Measurements from ENCODE around the gene GNAI3.

Gene GNAI3

DNA sequence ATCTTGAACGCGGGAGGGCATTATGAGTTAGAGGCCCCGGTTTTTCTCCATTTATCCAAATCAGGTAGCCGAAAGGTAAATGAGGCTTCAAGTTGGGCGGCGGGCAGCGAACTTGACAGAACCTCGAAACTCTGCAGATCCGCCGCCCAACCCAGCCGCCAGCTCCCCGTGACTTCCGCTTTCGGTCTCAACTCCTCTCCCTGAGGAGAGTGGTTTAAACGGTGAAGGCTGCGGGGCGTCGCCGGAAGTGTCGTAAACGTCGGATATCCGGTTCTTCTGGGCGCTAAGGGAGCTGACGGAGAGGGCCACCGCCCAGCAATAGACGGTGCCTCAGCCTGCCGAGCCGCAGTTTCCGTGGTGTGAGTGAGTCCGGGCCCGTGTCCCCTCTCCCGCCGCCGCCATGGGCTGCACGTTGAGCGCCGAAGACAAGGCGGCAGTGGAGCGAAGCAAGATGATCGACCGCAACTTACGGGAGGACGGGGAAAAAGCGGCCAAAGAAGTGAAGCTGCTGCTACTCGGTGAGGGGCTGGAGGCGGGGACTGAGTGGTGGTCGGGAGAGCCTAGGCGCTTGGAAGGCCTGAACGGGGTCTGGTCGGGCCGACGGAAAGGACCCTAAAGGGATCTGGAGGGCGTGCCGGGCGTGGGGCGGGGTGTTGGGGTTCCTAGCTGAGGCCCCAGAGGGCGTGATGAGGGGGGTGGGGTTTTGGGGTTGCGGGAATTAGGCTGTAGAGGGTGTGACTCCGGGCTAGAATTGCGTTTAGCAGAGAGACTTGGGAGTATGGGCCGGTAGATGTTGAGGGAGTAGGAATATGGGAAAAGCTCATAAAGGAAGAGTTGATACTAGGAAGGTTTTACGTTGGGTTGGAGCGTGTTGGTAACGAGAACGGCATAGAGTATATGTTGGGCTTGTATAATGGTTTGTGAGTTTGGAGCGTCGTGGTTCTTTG, at the start of gene GNAI3:
TSS of gene GNAI3 (plus strand) at position 295 of the 947 bp plus-strand sequence. CDS start at position 401, 106 bp downstream.
- peak; percentile 96 for DNase-seq (ENCODE audit: low spot score)

DNA sequence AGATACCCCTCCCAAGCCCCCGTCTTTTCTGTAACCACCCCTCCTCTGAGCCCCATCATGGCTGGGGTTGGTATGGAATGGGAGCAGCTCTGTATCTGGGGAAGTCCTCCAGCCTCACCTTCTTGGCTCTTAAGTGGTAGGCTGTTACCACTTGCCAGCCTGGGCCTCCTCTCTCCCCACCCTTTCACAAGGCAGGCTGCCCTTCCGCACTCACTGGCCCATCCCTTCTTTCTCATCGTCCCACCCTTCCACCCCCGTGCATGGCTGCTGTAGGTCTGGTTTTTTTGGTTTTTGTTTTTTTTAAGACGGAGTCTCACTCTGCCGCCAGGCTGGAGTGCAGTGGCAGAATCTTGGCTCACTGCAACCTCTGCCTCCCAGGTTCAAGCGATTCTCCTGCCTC, 49.3 kb upstream of the GNAI3 start:
- DNase-seq (ENCODE audit: low spot score) = no peak

DNA sequence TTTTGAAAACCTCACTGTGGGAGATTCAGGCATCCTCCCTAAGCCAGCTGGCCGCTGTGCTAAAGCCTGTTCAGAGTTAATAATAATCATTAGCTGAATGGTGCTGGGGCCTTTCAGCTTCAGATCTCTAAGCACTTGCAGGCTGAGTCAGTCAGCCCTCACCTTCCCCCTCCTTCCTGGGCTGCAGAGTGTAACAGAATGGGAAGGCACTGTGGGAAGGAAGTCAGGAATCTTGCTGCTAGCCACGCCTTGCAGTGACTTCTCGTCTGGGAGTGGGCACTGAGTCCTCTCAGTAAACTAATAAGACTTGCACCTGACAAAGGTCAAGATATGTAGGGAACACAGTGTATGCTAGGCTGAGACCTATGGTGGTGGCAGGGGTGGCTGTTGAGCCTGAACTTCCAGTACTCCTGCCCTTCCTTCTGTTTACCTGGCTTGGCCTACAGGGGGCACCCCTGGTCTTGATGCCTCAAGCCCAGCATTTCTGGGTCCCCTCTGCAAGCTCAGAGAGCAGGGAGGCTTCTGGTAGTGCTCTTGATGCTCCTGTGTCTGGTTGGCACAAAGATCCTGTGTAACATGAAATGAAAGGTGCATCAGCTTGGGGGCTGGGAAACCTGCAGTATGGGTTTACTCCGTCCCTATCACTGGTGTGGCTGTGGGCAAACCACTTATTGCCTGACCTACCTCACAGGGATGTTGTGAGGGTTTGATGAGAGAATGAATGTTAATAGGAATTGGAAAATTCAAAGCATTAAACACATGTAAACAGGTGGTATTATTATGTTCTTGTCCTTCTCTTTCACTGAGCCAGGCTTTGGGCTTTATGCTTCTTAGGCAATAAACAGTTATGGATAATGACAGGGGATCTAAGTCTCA, 48.5 kb upstream of the GNAI3 start:
- peak; percentile 34 for DNase-seq (ENCODE audit: low spot score)

DNA sequence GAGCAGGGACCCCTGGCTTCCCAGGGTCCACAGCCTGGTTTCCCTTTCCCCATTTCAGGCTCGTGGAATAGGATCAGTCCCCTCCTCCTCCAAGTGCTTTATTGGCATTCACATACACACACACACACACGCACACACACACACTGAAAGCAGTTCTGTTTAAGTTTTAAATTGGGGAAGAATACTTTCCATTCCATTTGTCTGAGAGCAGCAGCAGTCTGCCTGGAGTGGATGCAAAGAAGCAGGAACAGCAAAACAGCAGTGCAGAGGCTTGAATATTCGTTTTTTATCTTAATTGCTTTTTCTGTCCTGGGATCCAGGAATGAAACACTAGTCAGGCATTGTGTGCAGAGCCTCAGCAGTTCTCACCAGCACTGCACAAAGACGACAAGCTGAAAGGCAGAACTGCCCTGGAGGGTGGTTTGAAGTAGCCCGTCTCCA, 47.5 kb upstream of the GNAI3 start:
- DNase-seq (ENCODE audit: low spot score) = no peak

DNA sequence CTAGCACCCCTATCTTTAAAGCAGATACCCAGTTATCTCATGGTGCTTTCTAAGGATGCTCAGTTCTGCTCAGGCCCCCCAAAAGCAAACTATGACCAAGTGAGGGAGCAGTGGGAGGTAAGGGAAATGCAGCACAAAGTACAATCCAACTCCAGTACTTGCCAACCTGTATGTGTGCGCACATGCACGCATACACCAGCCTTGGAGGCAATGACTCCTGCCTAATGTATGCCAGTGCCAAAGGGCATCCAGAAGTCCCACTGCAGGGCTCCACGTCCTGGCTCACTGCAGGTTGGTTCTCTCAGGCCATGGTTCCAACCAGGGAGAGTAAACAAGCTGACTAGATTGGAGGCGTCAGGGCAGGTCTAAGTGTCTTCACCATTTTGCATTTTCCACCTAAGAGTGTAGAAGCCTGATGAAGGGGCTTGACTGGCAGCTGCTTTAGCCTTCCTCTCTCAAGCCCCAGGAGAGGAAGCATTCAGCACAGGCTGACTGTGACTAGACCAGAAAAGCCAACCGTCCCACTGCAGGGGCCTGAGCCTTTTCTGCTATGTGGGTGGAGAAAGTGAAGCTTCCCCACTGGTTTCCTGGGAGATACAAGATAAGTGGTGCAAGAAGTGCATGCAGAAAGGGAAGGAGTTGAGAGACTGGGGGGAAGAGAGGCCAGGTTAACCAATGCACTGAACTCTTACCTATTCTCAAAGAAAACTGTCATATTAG, 46.6 kb upstream of the GNAI3 start:
- DNase-seq (ENCODE audit: low spot score) = no peak

DNA sequence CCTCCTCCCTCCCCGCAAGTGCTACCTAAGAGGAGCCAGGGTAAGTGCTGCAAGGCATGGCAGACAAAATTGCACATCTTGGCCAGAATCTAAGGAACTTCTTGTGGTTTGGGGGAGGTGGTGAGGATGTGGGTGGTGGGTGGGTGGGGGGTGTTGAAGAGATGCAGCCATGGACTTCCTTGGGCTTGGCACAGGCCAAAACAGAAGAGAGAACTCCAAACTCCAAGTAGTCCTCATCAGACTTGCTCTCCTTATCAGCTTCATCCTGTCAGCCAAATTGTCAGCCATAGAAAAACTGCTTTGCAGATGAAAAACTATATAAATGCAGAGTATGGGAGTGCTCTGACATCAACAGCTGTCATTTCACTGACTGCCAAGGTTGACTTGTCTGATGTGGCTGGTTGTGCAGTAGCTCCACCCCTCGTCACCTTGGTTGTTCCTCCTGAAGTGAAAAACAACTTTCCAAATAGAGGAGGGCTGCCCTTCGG, 46.0 kb upstream of the GNAI3 start:
- DNase-seq (ENCODE audit: low spot score) = no peak

DNA sequence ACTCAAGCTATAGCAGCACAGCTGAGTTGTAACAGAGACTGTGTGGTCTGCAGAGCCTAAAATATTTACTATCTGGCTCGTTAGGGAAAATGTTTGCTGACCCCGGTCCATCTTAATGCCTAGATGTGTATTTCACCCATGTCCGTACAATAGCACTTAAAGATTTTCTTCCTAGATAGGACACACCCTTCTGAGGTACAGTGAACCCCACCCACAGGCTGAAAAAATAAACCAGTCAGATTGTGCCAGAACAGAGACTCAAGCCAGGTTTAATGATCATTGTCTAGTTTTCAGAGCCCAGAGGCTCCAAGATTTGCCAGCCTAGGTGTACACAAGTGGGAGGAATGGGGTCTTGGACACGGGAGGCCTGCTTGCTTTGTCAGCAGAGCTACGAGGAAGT, 44.5 kb upstream of the GNAI3 start:
- DNase-seq (ENCODE audit: low spot score) = no peak

DNA sequence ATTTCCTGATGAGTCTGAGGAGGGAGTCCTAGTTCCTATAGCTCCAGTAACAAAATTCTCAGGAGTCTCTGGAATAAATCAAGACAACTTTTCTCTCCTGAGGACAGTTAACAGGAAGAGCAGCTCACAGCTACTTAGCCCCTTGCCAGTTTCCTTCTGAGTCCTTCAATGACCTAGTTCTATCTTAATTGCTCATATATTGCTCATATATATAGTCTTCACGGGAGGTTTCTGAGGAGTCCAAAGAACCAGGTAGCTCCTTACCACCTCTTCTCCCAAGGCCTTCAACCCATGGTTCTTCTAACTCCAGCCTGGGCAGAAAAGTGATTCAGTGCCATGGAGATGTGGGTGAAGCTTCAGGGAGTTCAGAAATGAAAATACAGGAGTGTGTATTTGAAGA, 43.4 kb upstream of the GNAI3 start:
- DNase-seq (ENCODE audit: low spot score) = no peak

DNA sequence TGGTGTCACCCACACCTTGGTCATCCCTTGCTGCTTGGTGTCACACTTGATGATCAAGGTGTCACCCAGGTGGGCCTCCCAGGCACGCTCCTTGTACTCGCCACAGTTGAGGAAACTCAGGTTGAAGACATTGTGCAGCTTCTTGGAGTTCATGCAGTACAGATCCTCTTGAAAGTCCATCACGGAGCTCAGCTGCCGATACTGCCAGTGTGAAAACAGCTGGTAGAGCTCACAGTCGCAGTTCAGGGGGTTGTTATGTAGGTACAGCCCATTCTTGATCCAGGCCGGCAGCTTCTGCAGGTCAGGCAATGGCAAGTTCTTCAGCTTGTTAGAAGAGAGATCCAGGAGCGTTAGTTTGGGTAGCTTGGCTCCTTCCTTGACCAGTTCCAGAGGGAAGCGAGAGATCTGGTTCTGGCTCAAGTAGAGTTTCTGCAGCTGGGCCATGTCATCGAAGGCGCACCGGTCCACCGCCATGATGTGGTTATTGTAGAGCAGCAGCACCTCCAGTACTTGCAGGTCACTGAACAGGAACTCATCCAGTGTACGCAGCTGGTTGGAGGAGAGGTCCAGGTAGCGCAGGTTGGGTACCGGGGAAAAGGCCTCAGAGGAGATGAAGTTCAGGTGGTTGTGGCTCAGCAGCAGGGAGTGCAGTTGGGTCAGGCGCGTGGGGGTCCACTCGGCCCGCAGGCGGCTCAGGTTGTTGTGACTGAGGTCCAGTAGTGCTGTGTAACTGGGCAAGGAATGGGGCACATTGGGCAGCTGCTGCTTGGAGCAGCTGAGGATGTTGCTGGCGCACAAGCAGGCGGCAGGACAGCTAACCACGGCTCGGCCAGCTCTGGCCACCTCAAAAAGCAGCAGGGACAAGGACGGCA, 40.2 kb upstream of the GNAI3 start:
- DNase-seq (ENCODE audit: low spot score) = no peak

DNA sequence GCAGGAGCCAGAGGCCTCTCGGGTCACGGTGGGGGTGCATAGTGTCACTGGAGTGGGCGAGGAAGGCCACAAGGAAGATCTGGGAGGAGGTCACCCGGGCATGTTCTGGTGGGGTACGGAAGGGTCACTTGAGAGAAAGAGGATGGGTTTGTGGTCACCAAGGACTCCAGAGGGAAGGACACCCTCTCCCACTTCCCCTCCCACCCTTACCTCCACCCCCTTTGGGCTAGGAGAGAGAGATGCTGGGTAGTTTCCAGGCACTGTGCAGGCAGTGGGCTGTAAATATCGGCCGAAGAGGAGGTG, 39.6 kb upstream of the GNAI3 start:
- no peak for DNase-seq (ENCODE audit: low spot score)

DNA sequence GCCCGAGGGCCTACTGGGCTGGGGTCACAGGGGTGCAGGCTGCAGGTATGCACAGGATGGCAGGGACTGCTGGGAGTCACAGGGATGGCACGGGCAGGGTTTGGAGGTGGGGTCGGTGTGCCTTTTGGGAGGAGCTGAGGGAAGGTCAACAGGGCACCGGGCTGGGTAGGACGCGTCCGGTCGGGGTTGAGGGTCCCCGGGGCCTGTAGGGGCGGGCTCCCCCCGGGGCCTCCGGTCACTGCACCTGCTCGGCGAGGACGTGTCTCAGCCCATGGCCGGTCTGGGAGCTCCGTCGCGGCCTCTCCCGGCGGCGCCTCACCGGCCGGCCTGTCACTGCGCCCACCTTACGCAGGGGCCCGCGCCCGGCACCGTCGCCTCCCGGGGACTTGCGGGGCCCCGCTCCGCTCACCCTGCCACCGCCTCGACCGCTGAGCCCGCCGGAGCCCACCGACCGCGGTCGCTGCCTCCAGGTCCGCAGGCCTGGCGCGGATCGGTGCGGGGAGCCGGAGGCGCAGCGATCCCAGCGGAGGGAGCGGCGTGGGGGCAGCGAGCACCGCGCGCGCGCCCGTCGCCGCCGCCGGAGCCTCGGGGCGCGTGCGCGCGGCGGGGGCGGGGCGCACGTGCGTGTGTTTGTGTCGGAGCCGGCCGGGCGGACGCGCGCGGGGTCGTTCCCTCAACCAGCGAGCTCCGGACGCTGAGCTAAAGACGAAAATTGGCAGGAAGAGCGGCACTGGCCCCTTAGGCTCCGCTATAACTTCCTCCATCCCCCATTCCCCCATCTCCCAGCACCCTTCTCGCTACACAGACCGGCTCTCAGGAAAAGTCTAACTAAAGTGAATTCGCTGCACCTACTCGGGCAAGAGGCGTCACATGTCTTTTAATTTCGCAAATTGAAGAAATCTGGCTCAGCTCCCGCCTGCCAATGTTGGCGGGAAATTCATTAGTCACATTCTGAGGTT, 39.0 kb upstream of the GNAI3 start, which contains the start of gene AMIGO1:
TSS of gene AMIGO1 (minus strand) at position 552 of the 959 bp plus-strand sequence. CDS start 815 bp downstream, outside the sequence.
- DNase-seq (ENCODE audit: low spot score) = peak; percentile 31

DNA sequence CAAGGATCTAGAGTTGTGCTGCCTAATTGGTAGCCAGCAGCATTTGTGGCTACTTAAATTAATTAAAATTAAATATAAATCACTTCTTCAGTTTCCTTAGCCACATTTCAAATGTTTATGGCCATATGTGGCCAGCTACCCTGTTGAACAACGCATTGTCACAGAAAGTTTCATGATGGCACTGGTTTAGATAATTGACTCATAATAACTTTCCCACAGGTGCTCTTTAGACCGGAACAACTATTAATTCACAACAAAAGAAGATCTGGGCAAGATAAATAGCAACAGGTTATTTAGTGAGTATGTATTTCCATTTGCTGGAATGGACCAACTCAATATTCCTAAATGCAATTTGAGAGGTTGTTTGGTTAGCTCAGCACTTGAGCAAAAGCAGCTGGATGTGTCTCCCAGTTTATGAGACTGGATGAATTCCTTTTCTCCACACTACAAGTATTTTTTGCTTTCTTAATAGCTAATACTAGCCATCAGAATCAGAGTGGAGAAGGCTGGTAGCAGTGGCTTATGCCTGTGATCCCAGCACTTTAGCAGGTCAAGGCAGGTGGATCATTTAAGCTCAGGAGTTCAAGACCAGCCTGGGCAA, 35.2 kb upstream of the GNAI3 start:
- no peak for DNase-seq (ENCODE audit: low spot score)

DNA sequence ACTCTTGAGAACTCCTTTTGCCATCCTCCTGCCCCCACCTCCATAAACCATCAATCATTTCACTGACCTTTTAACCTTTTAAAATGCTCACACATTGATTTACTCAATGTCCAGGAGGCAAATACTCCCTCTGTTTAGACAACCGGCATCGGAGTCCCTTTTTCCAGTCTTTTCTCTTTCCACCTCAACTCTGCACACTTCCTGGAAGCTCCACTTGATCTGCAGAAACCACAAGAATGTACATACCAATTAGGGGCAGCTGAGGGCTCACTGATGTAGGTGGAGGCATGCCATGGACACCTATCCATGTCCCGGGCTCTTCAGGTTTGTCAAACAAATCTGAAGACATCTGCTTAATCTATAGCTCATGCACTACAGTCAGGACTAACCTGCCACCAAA, 33.6 kb upstream of the GNAI3 start:
- peak; percentile 32 for DNase-seq (ENCODE audit: low spot score)

DNA sequence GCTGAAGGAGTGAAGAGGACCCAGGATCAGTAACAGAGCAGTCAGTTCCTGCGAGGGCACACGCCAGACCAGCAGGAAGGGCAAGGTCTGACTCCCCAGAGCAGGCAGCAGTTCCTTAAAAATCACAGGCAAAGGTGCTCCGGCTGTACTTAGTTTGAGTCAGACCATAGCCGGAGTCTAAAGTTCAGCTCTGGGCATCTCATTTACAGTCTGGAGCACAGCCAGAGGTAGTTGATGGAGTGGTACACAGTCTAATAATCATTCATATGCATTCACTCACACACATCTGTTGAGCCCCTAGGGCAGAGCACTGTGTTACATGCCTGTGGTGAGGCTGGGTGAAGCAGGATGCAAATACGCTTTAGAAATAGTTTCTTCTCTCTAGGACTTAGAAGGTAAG, 31.5 kb upstream of the GNAI3 start:
- DNase-seq (ENCODE audit: low spot score) = no peak

DNA sequence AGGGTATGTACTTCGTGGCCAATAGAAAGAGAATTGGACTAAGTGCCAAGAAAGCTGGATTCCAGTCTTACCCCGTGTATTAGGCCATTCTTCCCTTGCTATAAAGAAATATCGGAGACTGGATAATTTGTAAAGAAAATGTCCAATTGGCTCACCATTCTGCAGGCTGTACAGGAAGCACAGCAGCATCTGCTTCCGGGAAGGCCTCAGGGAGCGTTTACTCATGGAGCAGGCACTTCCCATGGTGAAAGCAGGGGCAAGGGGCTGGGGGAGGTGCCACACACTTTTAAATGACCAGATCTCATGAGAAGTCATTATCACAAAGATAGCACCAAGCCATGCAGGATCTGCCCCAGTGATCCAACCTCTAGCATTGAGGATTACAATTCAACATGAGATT, 31.1 kb upstream of the GNAI3 start:
- no peak for DNase-seq (ENCODE audit: low spot score)

DNA sequence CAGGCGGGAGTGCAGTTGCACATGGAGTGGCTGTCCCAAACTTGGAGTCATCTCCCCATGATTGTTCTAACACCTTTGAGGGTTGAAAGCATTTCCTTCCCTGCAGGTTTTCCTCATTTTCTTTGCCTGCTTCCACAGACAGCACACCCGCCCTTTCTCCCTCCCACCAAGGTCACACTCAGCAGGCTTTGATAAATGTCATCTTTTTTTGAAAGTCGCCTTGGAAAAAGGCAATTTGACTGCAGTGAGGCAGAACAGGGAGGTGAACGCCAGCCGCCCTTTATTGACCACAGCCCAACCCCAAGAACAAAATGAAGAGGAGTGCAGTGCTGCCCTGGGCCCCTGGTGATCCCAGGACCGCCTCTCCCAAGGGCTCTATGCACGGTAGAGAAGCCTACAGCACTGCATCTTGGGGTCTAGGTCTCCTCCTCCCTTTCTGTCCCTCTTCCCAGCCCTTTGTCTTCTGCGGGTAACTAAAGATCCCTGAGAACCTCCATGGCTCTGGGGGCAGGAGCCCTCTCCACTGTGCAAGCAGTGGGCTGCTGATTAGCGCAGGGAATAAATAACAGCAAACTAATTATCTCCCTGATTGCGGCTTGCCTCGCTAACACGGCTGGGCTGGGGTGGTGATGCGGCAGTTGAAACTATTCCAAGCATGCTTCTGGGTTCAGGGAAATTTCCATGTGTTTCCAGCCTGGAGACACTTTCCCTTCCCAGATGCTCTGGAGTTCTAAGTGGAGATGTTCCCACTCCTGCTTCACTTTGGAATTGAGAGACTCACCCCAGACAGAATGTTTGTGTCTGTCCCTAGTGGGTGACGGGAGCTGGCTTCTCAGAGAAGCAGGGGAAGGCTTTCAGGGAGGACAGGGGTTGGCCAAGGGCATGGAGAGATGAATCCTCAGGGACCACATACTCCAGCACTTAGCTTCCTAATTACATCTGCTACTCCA, 27.1 kb upstream of the GNAI3 start:
- DNase-seq (ENCODE audit: low spot score) = no peak

DNA sequence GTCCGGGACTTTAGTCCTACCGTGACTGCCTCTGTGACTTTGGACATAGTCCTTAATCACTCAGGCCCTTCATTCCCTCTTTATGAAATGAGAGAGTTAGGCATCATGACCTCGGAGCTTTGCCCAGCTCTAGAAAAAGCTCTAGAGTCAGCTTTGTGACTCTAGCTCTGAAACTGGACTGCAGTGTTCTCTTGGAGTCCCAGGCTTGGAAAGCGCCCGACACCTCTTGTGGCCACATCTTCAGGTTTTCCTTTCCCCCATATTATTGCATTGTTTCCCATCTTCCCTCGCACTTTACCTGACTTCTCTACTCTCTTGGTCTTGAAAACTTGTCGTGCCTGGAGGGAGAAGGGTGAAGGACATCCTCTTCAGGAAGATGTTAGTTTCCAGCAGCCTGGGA, 26.4 kb upstream of the GNAI3 start:
- DNase-seq (ENCODE audit: low spot score) = no peak

DNA sequence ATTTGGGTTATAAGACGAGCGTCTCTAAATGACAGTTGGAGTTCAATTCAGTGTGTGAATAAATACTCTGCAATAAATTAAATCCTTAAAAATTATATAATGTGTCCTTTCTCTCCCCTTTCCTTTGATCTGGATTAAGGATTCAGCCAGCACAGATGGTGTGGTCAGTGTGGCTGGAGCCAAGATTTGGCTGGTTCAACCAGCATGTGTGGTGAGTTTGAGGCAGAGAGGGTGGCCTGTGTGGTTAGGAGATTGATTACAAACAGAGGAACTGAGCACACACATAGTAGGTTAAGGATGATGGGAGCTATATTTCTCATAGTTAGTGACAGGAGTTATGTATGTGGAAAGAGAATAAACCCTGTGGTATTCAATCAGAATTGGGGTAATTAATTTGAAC, 24.7 kb upstream of the GNAI3 start:
- DNase-seq (ENCODE audit: low spot score) = no peak
